GM21529 (cell line): Measurements from ENCODE around the gene SNHG17.
"Not testable (repeated sequence)": the region's sequence is repeated elsewhere in the genome, so short reads cannot be mapped to it uniquely, and the experiment has no call there.

Experiments used
- ATAC-seq: cut with Tn5 transposase; IDR thresholded peaks from one replicate; pipeline ENCODE4 v1.9.1; 2021; ENCODE audit not compliant: unreplicated experiment

SNHG17 gene

GRCh38 chr20:38447931-38448675 lies 13.0 kb upstream of the SNHG17 start:
- ATAC-seq: no peak

- ATAC-seq: no peak
Observed at GRCh38 chr20:38447251-38447661, 12.1 kb upstream of the SNHG17 start.

- peak; percentile 81 for ATAC-seq
Observed at GRCh38 chr20:38446441-38447209, 11.5 kb upstream of the SNHG17 start.

GRCh38 chr20:38445901-38446425 lies 10.8 kb upstream of the SNHG17 start:
- ATAC-seq: no peak

- ATAC-seq: no peak
Observed at GRCh38 chr20:38445381-38445796, 10.3 kb upstream of the SNHG17 start.

GRCh38 chr20:38441916-38442315 lies 6.8 kb upstream of the SNHG17 start:
- no peak for ATAC-seq

- ATAC-seq: not testable (repeated sequence)
Observed at GRCh38 chr20:38441110-38441509, 6.0 kb upstream of the SNHG17 start.

GRCh38 chr20:38437796-38438195 lies 2.7 kb upstream of the SNHG17 start:
- no peak for ATAC-seq

- ATAC-seq: no peak
Observed at GRCh38 chr20:38435555-38435939, 419 bp upstream of the SNHG17 start.

- ATAC-seq: peak; percentile 32
Observed at GRCh38 chr20:38434301-38434741, 807 bp downstream of the SNHG17 start.

- ATAC-seq: no peak
Observed at GRCh38 chr20:38433304-38433972, 1.7 kb downstream of the SNHG17 start.

- ATAC-seq: not testable (repeated sequence)
Observed at GRCh38 chr20:38432870-38433269, 2.3 kb downstream of the SNHG17 start.

- no peak for ATAC-seq
Observed at GRCh38 chr20:38432292-38432691, 2.8 kb downstream of the SNHG17 start.

GRCh38 chr20:38430679-38431325 lies 4.3 kb downstream of the SNHG17 start:
- no peak for ATAC-seq

- ATAC-seq: no peak
Observed at GRCh38 chr20:38429301-38429700, 5.8 kb downstream of the SNHG17 start.

- no peak for ATAC-seq
Observed at GRCh38 chr20:38428800-38429199, 6.3 kb downstream of the SNHG17 start.

GRCh38 chr20:38427655-38428023 lies 7.5 kb downstream of the SNHG17 start:
- ATAC-seq: no peak

GRCh38 chr20:38426006-38426897 lies 8.9 kb downstream of the SNHG17 start:
- ATAC-seq: no peak

GRCh38 chr20:38424401-38424800 lies 10.7 kb downstream of the SNHG17 start:
- no peak for ATAC-seq

GRCh38 chr20:38423541-38423940 lies 11.6 kb downstream of the SNHG17 start:
- no peak for ATAC-seq
